Activated B cell treated with CpG ODN at 0.5 μM for 24 hours (primary cell): ENCODE results near the gene TNFRSF25. TPM values are rescaled to one million over a fixed set of nuclear protein-coding genes. Genes with fewer than 3 reads are reported as not detected.

Experiments
- ATAC-seq: fragments of 200-7000 bp; cut with Tn5 transposase; one replicate; pipeline ENCODE4 v1.10.0; 2021; ENCODE audit warnings: low read depth, mild to moderate bottlenecking, moderate library complexity
- CTCF ChIA-PET: fragments of 350-600 bp; sonication (Branson Sonifier 250); formaldehyde crosslinking; loops from one replicate; lab custom pipeline; 2021; ENCODE audit warnings: antibody characterized with exemption; lab: Charles Lee
- POLR2A ChIA-PET: fragments of 350-600 bp; sonication (Branson Sonifier 250); formaldehyde crosslinking; loops from one replicate; lab custom pipeline; 2021; ENCODE audit warnings: antibody characterized with exemption; lab: Charles Lee
- DNase-seq: peaks from one replicate; pipeline ENCODE4 v3.0.0; 2022
- H3K27ac Mint-ChIP-seq: one replicate; pipeline ENCODE4 v1.8.0; 2020; ENCODE audit warnings: mixed read lengths
- H3K27me3 Mint-ChIP-seq: one replicate; pipeline ENCODE4 v1.8.0; 2021; ENCODE audit warnings: mixed read lengths
- H3K36me3 Mint-ChIP-seq: one replicate; pipeline ENCODE4 v1.8.0; 2021; ENCODE audit warnings: low read depth, mixed read lengths
- H3K4me1 Mint-ChIP-seq: one replicate; pipeline ENCODE4 v1.8.0; 2021; ENCODE audit warnings: mixed read lengths
- H3K4me3 Mint-ChIP-seq: one replicate; pipeline ENCODE4 v1.8.0; 2020; ENCODE audit warnings: mild to moderate bottlenecking, mixed read lengths
- H3K9me3 Mint-ChIP-seq: one replicate; pipeline ENCODE4 v1.8.0; 2020; ENCODE audit warnings: mixed read lengths
- intact Hi-C: fragments of 100-400 bp; cut with micrococcal nuclease; formaldehyde crosslinking; loops from one replicate; pipeline ENCODE4 v1.15.1; 2024
- total RNA-seq: library from RNA; stranded (reverse); gene quantifications from 2 replicates; pipeline ENCODE4 v1.2.3, GENCODE V29; 2022
- TF ChIP-seq, protein P1 (sequence below): fragments of 200-600 bp; IDR thresholded peaks from one replicate; pipeline ENCODE4 v1.8.0; 2022; ENCODE audit warnings: antibody characterized with exemption, mild to moderate bottlenecking

The TNFRSF25 gene
- total RNA-seq, 1 donor from 2014 or later, result 2.8 TPM

DNA sequence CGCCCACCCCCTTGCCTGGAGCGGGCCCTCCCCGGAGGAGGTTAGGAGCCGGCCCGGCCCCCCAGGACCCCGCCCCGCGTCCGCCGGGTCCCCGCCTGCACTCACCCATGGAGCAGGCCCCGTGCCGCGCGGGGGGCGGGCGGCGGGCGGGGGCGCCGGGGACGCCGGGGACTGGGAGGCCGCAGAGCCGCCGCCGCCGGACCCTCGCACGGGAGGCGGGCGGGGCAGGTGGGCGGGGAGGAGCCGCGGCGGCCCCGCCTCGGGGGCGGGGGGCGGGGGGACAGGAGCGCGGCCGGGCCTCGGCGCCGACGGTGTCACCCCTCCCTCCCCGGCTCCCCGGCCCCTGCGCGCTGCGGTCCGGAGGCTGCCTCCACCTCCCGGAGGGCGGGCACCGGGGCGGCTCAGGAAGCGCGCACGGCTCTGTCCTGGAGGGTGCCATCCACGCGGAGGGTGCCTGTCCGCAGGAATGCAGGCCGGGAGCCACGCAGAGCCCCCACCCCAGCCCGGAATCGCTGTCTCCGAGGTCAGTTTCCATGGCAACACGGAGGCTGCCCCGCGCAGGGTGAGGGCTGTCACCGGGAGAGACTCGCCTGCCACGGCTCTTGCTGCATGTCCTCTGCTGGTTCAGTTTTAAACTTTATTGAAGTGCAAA lies 31.4 kb upstream of the TNFRSF25 start:
- Mint-ChIP-seq H3K4me1 (peaks cover 10% of the 10 kb centered on the region), H3K27ac (no peak overlapping the region), H3K27me3 (peaks cover 29% of the 10 kb centered on the region), H3K9me3 (no peaks in the 10 kb centered on the region), H3K36me3 (no peaks in the 10 kb centered on the region), H3K4me3 (peak overlapping the region; percentile 73)
- DNase-seq (no peak), ATAC-seq (peak; percentile 67)
- TF ChIP-seq, protein P1, sequence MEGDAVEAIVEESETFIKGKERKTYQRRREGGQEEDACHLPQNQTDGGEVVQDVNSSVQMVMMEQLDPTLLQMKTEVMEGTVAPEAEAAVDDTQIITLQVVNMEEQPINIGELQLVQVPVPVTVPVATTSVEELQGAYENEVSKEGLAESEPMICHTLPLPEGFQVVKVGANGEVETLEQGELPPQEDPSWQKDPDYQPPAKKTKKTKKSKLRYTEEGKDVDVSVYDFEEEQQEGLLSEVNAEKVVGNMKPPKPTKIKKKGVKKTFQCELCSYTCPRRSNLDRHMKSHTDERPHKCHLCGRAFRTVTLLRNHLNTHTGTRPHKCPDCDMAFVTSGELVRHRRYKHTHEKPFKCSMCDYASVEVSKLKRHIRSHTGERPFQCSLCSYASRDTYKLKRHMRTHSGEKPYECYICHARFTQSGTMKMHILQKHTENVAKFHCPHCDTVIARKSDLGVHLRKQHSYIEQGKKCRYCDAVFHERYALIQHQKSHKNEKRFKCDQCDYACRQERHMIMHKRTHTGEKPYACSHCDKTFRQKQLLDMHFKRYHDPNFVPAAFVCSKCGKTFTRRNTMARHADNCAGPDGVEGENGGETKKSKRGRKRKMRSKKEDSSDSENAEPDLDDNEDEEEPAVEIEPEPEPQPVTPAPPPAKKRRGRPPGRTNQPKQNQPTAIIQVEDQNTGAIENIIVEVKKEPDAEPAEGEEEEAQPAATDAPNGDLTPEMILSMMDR, result no peak
- intact Hi-C loops, result no loop called here
- ChIA-PET POLR2A (no interaction called here), CTCF (no interaction called here)

DNA sequence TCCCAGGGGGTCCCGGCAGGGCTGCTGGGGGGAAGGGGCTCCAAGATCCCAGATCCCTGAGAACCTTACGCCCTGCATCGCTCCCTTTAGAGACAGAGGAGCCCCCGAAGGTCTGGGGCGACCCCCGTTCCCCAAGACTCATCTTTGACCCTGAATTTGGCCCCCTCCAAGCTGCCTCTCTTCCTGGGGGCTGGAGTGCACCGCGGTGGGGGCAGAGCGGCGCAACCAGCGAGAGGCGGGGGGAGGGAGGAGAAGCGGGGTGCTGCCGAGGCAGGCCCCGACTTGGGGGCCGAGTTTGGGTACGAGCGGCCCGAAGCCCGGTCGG lies 30.9 kb upstream of the TNFRSF25 start:
- ATAC-seq (no peak), DNase-seq (no peak)
- no peaks in the 10 kb centered on the region for H3K36me3 Mint-ChIP-seq
- TF ChIP-seq, protein P1, result no peak
- no peaks in the 10 kb centered on the region for H3K9me3 Mint-ChIP-seq
- H3K27me3 Mint-ChIP-seq, result peaks cover 29% of the 10 kb centered on the region
- peaks cover 10% of the 10 kb centered on the region for H3K4me1 Mint-ChIP-seq
- intact Hi-C loops, result no loop called here
- POLR2A ChIA-PET, result no interaction called here
- H3K4me3 Mint-ChIP-seq, result peak overlapping the region; percentile 24
- CTCF ChIA-PET, result no interaction called here
- H3K27ac Mint-ChIP-seq, result no peak overlapping the region

DNA sequence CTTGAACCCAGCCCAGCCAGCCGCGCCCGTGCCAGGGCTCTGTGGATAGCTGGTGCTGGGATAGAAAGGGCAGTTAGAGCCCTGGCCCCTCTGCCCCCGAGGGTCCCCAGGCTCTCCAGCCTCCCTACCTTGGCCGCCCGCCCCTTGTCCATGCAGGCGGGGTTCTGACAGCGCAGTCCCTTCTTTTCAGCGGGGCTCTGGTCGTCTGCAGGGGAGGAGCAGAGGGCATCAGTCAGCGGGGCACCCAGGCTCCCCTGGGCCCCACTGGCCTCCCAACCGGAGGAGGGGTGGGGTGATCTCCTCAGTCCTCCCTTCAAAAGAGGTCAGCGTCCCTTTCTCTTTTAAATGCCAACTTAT lies 30.4 kb upstream of the TNFRSF25 start:
- Mint-ChIP-seq H3K36me3 (no peaks in the 10 kb centered on the region), H3K4me3 (peak overlapping the region; percentile 24), H3K9me3 (no peaks in the 10 kb centered on the region), H3K27me3 (peaks cover 27% of the 10 kb centered on the region), H3K4me1 (peaks cover 15% of the 10 kb centered on the region), H3K27ac (no peak overlapping the region)
- ChIA-PET POLR2A (no interaction called here), CTCF (no interaction called here)
- TF ChIP-seq, protein P1, result no peak
- ATAC-seq (no peak), DNase-seq (no peak)
- intact Hi-C loops, result no loop called here

DNA sequence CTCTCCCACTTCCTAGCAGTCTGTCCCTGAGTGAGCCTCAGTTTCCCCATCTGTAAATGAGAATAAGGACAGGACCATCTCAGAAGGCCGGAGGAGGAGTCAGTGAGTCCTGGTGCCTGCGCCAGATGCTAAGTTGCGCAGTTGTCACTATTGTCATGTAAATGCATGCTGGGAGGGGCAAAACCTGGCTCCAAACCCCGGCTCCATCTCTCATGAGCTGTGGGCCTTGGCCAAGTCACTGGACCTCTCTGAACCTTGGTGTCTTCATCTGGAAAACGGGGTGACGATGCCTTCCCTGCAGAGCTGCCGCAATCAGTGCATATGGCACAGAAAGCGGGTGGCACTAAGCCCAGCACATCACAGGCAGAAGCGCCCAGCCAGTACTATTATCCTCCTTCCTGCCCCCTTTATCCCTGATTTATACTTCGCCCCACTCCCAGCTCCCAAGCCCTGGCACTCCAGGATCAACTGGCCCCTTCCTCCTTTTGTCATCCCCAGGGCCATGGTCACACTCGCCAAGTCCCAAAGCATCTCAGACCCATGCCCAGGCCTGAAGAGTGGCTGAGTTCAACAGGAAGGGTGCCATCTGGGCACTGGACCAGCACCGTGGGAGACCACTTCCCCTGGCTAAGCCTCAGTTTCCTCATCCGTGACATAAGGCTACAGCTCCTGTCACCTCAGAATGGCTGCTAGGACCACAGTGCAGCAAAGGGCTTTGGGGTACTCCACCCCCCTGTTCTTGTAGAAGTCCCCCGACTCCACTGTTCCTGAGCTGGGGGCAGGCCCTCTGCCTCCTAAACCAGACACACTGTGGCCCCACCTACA lies 29.8 kb upstream of the TNFRSF25 start:
- no peak overlapping the region for H3K4me3 Mint-ChIP-seq
- H3K27me3 Mint-ChIP-seq, result peaks cover 21% of the 10 kb centered on the region
- TF ChIP-seq, protein P1, result no peak
- DNase-seq, result no peak
- H3K36me3 Mint-ChIP-seq, result no peaks in the 10 kb centered on the region
- ChIA-PET POLR2A (no interaction called here), CTCF (no interaction called here)
- peaks cover 17% of the 10 kb centered on the region for H3K4me1 Mint-ChIP-seq
- H3K27ac Mint-ChIP-seq, result no peak overlapping the region
- no peak for ATAC-seq
- intact Hi-C loops, result no loop called here
- H3K9me3 Mint-ChIP-seq, result no peaks in the 10 kb centered on the region

DNA sequence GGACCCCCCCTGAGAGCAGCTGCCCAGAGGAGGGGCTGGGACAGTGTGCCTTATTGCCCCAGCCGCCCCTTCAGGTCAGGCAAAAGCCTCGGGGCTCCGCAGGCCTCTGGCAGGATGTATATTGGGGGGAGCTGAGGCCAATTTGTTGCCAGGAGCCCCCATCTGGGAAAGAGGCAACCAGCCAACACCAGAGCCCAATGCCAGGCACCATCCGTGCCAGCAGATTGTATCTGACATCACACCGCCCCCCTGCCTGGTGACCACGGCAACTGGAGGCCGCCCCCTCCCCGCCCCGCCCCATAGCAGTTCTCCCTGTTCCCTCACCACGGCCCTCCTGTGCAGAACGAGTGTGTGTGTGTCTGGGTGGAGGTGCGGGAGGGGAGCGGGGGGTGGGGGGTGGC lies 29.1 kb upstream of the TNFRSF25 start:
- no peak overlapping the region for H3K4me3 Mint-ChIP-seq
- H3K27me3 Mint-ChIP-seq, result peaks cover 20% of the 10 kb centered on the region
- H3K4me1 Mint-ChIP-seq, result peaks cover 17% of the 10 kb centered on the region
- no peak for DNase-seq
- no peak for ATAC-seq
- TF ChIP-seq, protein P1, result no peak
- H3K9me3 Mint-ChIP-seq, result no peaks in the 10 kb centered on the region
- no peaks in the 10 kb centered on the region for H3K36me3 Mint-ChIP-seq
- H3K27ac Mint-ChIP-seq, result no peak overlapping the region
- CTCF ChIA-PET, result no interaction called here
- POLR2A ChIA-PET, result no interaction called here
- intact Hi-C loops, result no loop called here
